Progenitor cell of endocrine pancreas (in vitro differentiated cells): Measurements from ENCODE around the gene ATF4. TPM values are rescaled to one million over a fixed set of nuclear protein-coding genes. Genes with fewer than 3 reads are reported as not detected.
A peak's percentile ranks its signal among the peaks of the same experiment; 100 is the strongest.

Experiments used
- DNase-seq: peaks from one replicate; pipeline ENCODE4 v3.0.0; 2021; ENCODE audit warnings: low spot score; ENCODE audit not compliant: unreplicated experiment
- H3K27ac Mint-ChIP-seq: 2 replicates; pipeline ENCODE4 v1.8.0; 2021; ENCODE audit warnings: mild to moderate bottlenecking, moderate library complexity, mixed read lengths
- H3K27me3 Mint-ChIP-seq: 2 replicates; pipeline ENCODE4 v1.8.0; 2021; ENCODE audit warnings: mixed read lengths
- H3K36me3 Mint-ChIP-seq: 2 replicates; pipeline ENCODE4 v1.8.0; 2022; ENCODE audit warnings: mixed read lengths; ENCODE audit not compliant: insufficient read depth
- H3K4me1 Mint-ChIP-seq: 2 replicates; pipeline ENCODE4 v1.8.0; 2021; ENCODE audit warnings: low read depth, mixed read lengths
- H3K4me3 Mint-ChIP-seq: 2 replicates; pipeline ENCODE4 v1.8.0; 2021; ENCODE audit warnings: low read depth, mild to moderate bottlenecking, moderate library complexity, mixed read lengths
- H3K9me3 Mint-ChIP-seq: 2 replicates; pipeline ENCODE4 v1.8.0; 2021; ENCODE audit warnings: low read depth, mixed read lengths
- CTCF ChIP-seq: fragments of 200-600 bp; sonication (generic); IDR thresholded peaks from one replicate; pipeline ENCODE4 v1.5.0; 2021; ENCODE audit warnings: antibody characterized with exemption, mild to moderate bottlenecking; ENCODE audit not compliant: unreplicated experiment
- total RNA-seq: library from RNA; stranded (reverse); gene quantifications from 2 replicates; pipeline ENCODE4 v1.2.1, GENCODE V29; 2021

The ATF4 gene
- total RNA-seq, 1 donor from 2014 or later: 332 TPM

- Mint-ChIP-seq H3K4me3 (no peak overlapping the region), H3K27me3 (no peaks in the 10 kb centered on the region), H3K4me1 (no peaks in the 10 kb centered on the region), H3K9me3 (no peaks in the 10 kb centered on the region), H3K27ac (no peak overlapping the region), H3K36me3 (peaks cover 23% of the 10 kb centered on the region)
- no peak for TF ChIP-seq CTCF
- DNase-seq: no peak
Measured at GRCh38 chr22:39512026-39512425, 8.3 kb upstream of the ATF4 start.

GRCh38 chr22:39513791-39514190, 6.6 kb upstream of the ATF4 start:
- Mint-ChIP-seq H3K27me3 (no peaks in the 10 kb centered on the region), H3K4me3 (no peak overlapping the region), H3K36me3 (peaks cover 21% of the 10 kb centered on the region), H3K9me3 (no peaks in the 10 kb centered on the region), H3K27ac (no peak overlapping the region), H3K4me1 (peaks cover 3% of the 10 kb centered on the region)
- DNase-seq: no peak
- TF ChIP-seq CTCF: no peak

GRCh38 chr22:39514373-39514973, 5.9 kb upstream of the ATF4 start:
- Mint-ChIP-seq H3K27ac (no peak overlapping the region), H3K36me3 (peaks cover 21% of the 10 kb centered on the region), H3K4me3 (no peak overlapping the region), H3K27me3 (no peaks in the 10 kb centered on the region), H3K9me3 (no peaks in the 10 kb centered on the region), H3K4me1 (peaks cover 8% of the 10 kb centered on the region)
- DNase-seq: no peak
- peak; percentile 76 for TF ChIP-seq CTCF

GRCh38 chr22:39515266-39516050, 4.9 kb upstream of the ATF4 start:
- Mint-ChIP-seq H3K27me3 (no peaks in the 10 kb centered on the region), H3K9me3 (no peaks in the 10 kb centered on the region), H3K36me3 (peaks cover 21% of the 10 kb centered on the region), H3K27ac (no peak overlapping the region), H3K4me3 (no peak overlapping the region), H3K4me1 (peaks cover 8% of the 10 kb centered on the region)
- no peak for DNase-seq
- TF ChIP-seq CTCF: no peak

- Mint-ChIP-seq H3K27ac (no peak overlapping the region), H3K4me3 (no peak overlapping the region), H3K36me3 (peaks cover 31% of the 10 kb centered on the region), H3K27me3 (no peaks in the 10 kb centered on the region), H3K9me3 (no peaks in the 10 kb centered on the region), H3K4me1 (peaks cover 19% of the 10 kb centered on the region)
- TF ChIP-seq CTCF: no peak
- no peak for DNase-seq
Measured at GRCh38 chr22:39517470-39517869, 2.9 kb upstream of the ATF4 start.
